ENCODE data around the gene BEAN1.

- TF ChIP-seq CTCF (IDR thresholded peaks at IDR 0.05; ENCODE audit: borderline replicate concordance, extremely low read depth, low read length, poor library complexity, severe bottlenecking) (no peak), EZH2 (IDR thresholded peaks at IDR 0.05; ENCODE audit: borderline replicate concordance, low read depth, low read length, severe bottlenecking) (no peak)
These were observed 43.5 kb downstream of the BEAN1 start for GRCh38 chr16:66470556-66470955.
